Measurements from ENCODE around the gene MEDAG. TPM values are rescaled to one million over a fixed set of nuclear protein-coding genes. Genes with fewer than 3 reads are reported as not detected.

The MEDAG gene
- total RNA-seq, 6 donors from 2014 or later = 1.4 to 12.1 (median 5.1) TPM; not detected in 1

DNA sequence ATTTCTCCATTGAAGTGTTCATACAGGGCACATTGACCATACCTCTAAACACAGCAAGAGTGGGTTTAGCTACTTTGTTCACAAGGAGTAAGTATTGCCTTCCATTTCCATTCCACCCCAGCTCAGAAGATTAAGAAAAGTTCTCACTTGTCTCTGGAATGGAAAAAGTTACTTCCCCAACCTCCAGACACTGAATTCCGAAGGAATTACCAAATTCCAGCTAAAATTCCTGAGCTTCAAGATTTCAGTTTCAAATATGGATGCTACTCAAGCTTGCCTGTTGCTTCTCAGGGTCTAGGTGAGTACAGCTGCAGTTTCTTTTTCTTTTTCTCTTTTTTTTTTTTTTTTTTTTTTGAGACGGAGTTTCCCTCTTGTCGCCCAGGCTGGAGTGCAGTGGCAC lies 60.0 kb downstream of the MEDAG start:
- H3K27me3 ChIP-seq = no peaks in the 10 kb centered on the region
- WGBS, 2 donors = 86 to 93% methylated on average over 3 of the region's 3 CpGs
- no peak overlapping the region for H3K27ac ChIP-seq
- H3K36me3 ChIP-seq = no peaks in the 10 kb centered on the region
- H3K4me3 ChIP-seq = no peak overlapping the region
- ATAC-seq (ENCODE audit: low FRiP score in 2 of 2) (no peak), DNase-seq (no peak)
- no peaks in the 10 kb centered on the region for H3K9me3 ChIP-seq
- TF ChIP-seq POLR2AphosphoS5 (IDR thresholded peaks at IDR 0.05) = no peak
- TF ChIP-seq, protein P1, sequence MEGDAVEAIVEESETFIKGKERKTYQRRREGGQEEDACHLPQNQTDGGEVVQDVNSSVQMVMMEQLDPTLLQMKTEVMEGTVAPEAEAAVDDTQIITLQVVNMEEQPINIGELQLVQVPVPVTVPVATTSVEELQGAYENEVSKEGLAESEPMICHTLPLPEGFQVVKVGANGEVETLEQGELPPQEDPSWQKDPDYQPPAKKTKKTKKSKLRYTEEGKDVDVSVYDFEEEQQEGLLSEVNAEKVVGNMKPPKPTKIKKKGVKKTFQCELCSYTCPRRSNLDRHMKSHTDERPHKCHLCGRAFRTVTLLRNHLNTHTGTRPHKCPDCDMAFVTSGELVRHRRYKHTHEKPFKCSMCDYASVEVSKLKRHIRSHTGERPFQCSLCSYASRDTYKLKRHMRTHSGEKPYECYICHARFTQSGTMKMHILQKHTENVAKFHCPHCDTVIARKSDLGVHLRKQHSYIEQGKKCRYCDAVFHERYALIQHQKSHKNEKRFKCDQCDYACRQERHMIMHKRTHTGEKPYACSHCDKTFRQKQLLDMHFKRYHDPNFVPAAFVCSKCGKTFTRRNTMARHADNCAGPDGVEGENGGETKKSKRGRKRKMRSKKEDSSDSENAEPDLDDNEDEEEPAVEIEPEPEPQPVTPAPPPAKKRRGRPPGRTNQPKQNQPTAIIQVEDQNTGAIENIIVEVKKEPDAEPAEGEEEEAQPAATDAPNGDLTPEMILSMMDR (IDR thresholded peaks at IDR 0.05) = no peak
- TF ChIP-seq POLR2A (IDR thresholded peaks at IDR 0.05) = no peak
- no peak for TF ChIP-seq EP300 (IDR thresholded peaks at IDR 0.05)
- peaks cover 0 to 4% (median 2%) of the 10 kb centered on the region in 4 donors for H3K4me1 ChIP-seq

DNA sequence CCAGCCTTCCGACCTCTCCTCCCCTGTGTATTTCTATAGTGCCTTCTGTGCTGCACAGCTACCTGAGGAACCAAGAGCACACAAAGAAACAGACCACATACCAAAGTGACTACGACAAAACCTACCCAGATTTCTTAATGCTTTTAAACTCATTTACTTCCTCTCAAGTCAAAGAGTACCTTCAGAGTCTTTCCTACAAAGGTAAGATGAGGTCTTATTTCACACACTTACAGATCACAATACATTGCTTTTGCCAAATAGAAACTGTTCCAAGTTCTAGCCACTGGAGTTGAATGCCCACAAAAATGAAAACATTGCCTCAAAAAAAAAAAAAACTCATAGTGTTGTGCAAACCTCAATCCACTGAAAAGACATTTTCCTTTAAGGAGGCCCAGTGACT lies 62.8 kb downstream of the MEDAG start:
- Histone ChIP-seq H3K4me1 (peaks cover 0 to 8% (median 2%) of the 10 kb centered on the region in 4 donors), H3K27me3 (no peaks in the 10 kb centered on the region), H3K36me3 (no peaks in the 10 kb centered on the region), H3K27ac (peak overlapping the region in 2 of 4 donors; percentile 47 to 73), H3K9me3 (no peaks in the 10 kb centered on the region), H3K4me3 (no peak overlapping the region)
- ATAC-seq (ENCODE audit: low FRiP score in 2 of 2) (peak in 1 of 2 donors; percentile 56), DNase-seq (no peak)
- 58 to 85% methylated on average over 2 of the region's 2 CpGs for WGBS, 2 donors
- TF ChIP-seq POLR2A (IDR thresholded peaks at IDR 0.05) = no peak
- peak in 1 of 4 donors; percentile 35 for TF ChIP-seq EP300 (IDR thresholded peaks at IDR 0.05)

DNA sequence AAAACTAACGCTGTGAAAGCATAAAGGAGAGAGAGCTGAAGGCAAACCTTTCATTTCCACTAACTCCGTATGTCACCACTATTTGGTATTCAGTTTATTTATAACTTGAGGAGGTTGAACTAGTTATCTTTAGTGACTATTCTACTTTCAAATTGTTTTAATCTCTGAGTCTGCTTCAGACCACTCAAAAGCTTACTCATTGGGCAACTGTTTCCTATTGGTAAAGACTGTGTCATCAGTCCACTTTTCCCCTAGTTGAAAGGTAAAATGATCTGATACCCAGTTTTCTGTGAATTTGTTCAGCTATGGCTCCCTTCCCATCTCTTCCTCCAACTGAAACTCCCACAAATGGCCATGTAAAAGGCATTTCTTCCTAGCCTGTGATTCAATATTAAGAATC lies 65.5 kb downstream of the MEDAG start:
- DNase-seq = no peak
- TF ChIP-seq POLR2AphosphoS5 (IDR thresholded peaks at IDR 0.05) (no peak), EP300 (IDR thresholded peaks at IDR 0.05) (no peak), POLR2A (IDR thresholded peaks at IDR 0.05) (no peak)
- TF ChIP-seq, protein P1 (IDR thresholded peaks at IDR 0.05) = no peak
- ATAC-seq (ENCODE audit: low FRiP score in 2 of 2) = no peak
- Histone ChIP-seq H3K36me3 (no peaks in the 10 kb centered on the region), H3K9me3 (no peaks in the 10 kb centered on the region), H3K27ac (no peak overlapping the region), H3K27me3 (no peaks in the 10 kb centered on the region), H3K4me3 (no peak overlapping the region), H3K4me1 (peaks cover 0 to 8% (median 2%) of the 10 kb centered on the region in 4 donors)
- 50 to 68% methylated on average over 2 of the region's 2 CpGs for WGBS, 2 donors

DNA sequence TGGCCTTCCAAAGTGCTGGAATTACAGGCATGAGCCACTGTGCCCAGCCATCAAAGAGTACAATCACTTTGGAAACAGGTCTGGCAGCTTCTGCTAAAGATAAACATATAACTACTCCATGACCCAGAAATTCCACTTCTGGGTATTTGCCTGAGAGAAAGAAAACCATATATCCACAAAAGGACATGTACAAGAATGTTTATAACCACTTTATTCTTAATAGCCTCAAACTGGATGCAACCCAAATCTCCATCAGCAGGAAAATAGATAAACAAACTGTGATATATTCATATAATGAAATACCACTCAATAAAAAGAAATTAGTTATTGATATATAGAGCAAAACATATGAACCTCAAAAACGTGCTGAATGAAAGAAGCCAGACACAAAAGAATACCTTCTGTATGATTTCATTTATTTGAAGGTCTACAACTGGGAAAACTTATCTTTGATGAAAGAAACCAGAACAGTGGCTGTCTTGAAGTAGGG lies 66.9 kb downstream of the MEDAG start:
- 12 to 15% methylated on average over 1 of the region's 1 CpG for WGBS, 2 donors
- Histone ChIP-seq H3K27ac (no peak overlapping the region), H3K4me1 (peaks cover 0 to 8% (median 2%) of the 10 kb centered on the region in 4 donors), H3K9me3 (no peaks in the 10 kb centered on the region), H3K36me3 (no peaks in the 10 kb centered on the region), H3K27me3 (no peaks in the 10 kb centered on the region), H3K4me3 (no peak overlapping the region)
- DNase-seq = peak in 1 of 2 donors; percentile 58
- ATAC-seq (ENCODE audit: low FRiP score in 2 of 2) = peak in 1 of 2 donors; percentile 74
- TF ChIP-seq POLR2A (IDR thresholded peaks at IDR 0.05) (no peak), EP300 (IDR thresholded peaks at IDR 0.05) (peak in 1 of 4 donors; percentile 61)

DNA sequence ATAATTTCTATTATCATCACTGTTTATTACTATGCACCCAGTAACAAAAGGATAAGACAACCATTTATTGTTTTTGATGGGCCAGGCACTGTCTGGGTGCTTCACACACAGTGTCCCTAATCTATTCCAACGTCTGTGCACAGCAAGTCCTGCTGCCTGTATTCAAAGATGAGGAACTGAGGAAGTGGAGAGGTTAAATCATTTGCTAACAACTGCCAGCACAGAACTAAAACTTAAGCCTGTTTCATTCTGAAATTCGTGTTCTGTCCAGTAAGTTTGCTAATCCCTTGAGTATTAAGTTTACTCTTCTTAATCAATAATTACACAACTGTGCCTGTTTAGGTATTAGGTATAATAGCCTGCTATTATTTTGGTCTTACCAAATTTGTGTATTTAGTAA lies 68.3 kb downstream of the MEDAG start:
- TF ChIP-seq, protein P1 (IDR thresholded peaks at IDR 0.05) = no peak
- no peak for TF ChIP-seq POLR2A (IDR thresholded peaks at IDR 0.05)
- TF ChIP-seq POLR2AphosphoS5 (IDR thresholded peaks at IDR 0.05) = no peak
- no peak for TF ChIP-seq EP300 (IDR thresholded peaks at IDR 0.05)
- Histone ChIP-seq H3K4me1 (peaks cover 0 to 4% (median 2%) of the 10 kb centered on the region in 4 donors), H3K9me3 (no peaks in the 10 kb centered on the region), H3K27ac (no peak overlapping the region), H3K36me3 (no peaks in the 10 kb centered on the region), H3K27me3 (no peaks in the 10 kb centered on the region), H3K4me3 (no peak overlapping the region)
- no peak for DNase-seq
- 26 to 36% methylated on average over 2 of the region's 2 CpGs for WGBS, 2 donors
- ATAC-seq (ENCODE audit: low FRiP score in 2 of 2) = no peak

Other genes with a start within 250 kb of the MEDAG start
- 100 to 1,000 TPM in 3 of 6 donors, 10 to 100 TPM in 3; 36.7 to 298 (median 151) TPM for gene ALOX5AP, start 170.7 kb upstream of the MEDAG start, total RNA-seq
- 1 to 10 TPM in 1 of 6 donors, under 1 TPM in 1, not detected in 4; 0.64 to 8.3 TPM for gene TEX26, start 26.4 kb downstream of the MEDAG start, total RNA-seq